ENCODE data around the gene CDH13. TPM values are rescaled to one million over a fixed set of nuclear protein-coding genes. Genes with fewer than 3 reads are reported as not detected.
A peak's percentile ranks its signal among the peaks of the same experiment; 100 is the strongest.

CDH13 gene
- total RNA-seq, 1 experiment from 2014 or later: 36.5 TPM

GRCh38 chr16:83475108-83475507 is 848.3 kb downstream of the CDH13 start:
- DNase-seq (ENCODE audit: low read depth): no peak

DNA sequence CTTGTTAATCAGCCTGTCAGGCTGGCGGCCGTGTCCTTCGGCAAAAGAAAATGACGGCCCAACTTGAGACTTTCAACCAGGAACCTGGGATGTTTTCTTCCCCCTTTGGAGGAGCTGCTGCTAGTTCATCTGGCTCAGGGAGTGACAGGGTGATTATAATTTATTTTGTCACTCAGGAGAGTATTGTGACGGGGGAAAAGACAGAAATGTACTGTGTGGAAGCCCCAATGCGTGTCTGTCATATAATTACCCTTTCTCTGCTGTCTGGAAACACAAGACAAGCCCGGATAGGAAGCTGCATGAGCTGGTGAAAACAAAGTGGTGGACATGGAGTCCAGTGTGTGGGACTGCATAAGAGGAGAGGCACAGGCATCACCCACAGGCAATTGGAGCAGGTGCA is 854.8 kb downstream of the CDH13 start:
- DNase-seq (ENCODE audit: low read depth): no peak

- no peak for DNase-seq (ENCODE audit: low read depth)
Measured at GRCh38 chr16:83482545-83483162, 855.9 kb downstream of the CDH13 start.

- DNase-seq (ENCODE audit: low read depth): no peak
Measured at GRCh38 chr16:83490073-83490472, 863.3 kb downstream of the CDH13 start.

- no peak for DNase-seq (ENCODE audit: low read depth)
Measured at GRCh38 chr16:83494459-83494858, 867.7 kb downstream of the CDH13 start.

DNA sequence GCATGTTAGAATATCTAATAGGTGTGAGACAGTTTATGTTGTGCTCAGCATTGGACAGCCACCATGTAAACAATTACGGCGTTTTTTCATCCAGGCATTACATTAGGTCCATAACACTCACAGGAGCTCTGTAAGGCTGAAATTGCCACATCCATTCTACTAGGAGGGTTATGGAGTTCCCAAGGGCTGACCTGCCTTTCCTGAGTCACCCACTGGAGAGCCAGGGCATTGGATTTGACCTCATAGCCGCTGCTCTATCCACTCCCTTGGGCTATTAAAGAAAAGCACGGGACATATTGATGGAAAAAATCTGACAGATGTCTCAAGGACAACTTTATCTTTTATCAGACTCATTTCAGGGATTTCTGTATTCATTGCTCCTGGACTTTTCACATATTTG is 874.7 kb downstream of the CDH13 start:
- no peak for DNase-seq (ENCODE audit: low read depth)

- DNase-seq (ENCODE audit: low read depth): no peak
Measured at GRCh38 chr16:83508295-83508694, 881.5 kb downstream of the CDH13 start.

GRCh38 chr16:83509316-83509715 is 882.5 kb downstream of the CDH13 start:
- no peak for DNase-seq (ENCODE audit: low read depth)

DNA sequence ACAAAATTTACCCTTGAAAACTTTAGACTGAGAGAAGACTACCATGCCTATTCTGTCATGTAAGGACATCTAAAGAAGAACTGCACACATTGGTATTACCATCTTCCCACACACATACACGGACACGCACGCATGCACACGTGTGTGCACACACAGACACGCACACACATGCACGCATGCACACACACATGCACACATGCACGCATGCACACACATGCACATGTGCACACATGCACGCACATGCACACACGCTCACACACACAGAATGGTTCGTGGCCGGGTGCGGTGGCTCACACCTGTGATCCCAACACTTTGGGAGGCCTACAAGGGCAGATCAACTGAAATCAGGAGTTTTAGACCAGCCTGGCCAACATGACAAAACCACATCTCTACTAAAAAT is 884.1 kb downstream of the CDH13 start:
- no peak for DNase-seq (ENCODE audit: low read depth)

- DNase-seq (ENCODE audit: low read depth): peak; percentile 83
Measured at GRCh38 chr16:83513008-83513755, 886.4 kb downstream of the CDH13 start.

GRCh38 chr16:83515395-83515794 is 888.6 kb downstream of the CDH13 start:
- DNase-seq (ENCODE audit: low read depth): no peak

DNA sequence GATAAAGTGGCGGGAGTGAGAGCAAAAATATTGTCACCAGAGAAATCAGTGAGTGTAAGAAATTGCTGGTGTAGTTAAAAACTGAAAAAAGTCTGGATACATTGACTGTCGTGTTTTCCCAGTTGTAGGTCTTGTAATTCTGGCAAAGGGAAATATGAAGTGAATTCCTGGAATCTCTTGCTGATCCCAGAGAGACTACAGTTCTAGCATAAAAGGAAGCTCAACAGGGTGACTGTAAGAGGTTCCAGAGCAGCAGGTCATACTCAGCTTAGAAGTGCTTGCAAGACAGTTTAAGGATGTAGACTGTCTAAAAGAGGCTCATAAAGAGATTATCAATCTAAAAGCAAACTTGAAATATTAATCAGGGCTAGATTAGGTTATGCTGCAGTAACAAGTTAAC is 890.2 kb downstream of the CDH13 start:
- DNase-seq (ENCODE audit: low read depth): no peak

- no peak for DNase-seq (ENCODE audit: low read depth)
Measured at GRCh38 chr16:83517398-83517797, 890.6 kb downstream of the CDH13 start.

DNA sequence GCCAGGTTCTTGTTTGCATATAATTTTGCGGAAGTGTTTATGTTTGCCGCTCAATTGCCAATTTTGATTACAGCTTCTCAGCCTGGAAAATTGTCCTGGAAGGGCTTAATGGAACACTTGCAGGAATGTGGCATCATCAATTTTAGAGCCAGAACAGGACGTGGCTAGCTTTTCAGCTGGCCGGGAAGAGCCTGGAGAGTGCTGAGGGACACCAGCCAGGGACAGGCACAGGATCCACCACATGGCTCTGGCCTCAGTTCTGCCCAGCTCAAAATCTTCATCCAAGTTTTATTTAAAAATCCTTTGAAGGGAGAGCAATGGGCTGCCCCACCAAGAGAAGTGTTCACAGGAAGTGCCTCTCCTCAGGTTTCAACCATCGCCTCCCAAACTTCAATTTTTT is 893.8 kb downstream of the CDH13 start:
- DNase-seq (ENCODE audit: low read depth): no peak

DNA sequence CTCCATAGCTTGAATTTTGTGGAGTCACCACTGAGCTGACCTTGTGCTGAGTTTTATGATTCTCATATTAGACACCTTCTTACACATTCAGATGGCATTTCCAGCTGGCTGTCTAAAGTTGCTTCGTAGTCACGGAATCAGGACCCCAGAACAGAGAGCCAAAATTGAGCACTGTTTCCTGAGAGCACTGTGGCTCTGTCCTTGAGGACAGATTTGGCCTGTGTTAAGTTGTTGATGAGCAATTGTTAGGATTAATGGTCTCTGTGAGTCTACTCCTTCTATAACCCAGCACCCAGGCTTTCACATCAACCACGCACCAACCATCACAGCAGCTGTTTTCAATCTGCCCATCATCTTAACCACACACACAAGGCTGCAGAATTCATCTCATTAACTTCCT is 903.5 kb downstream of the CDH13 start:
- no peak for DNase-seq (ENCODE audit: low read depth)

GRCh38 chr16:83532634-83533033 is 905.9 kb downstream of the CDH13 start:
- no peak for DNase-seq (ENCODE audit: low read depth)

- peak; percentile 84 for DNase-seq (ENCODE audit: low read depth)
Measured at GRCh38 chr16:83533193-83533592, 906.4 kb downstream of the CDH13 start.

GRCh38 chr16:83538707-83539106 is 911.9 kb downstream of the CDH13 start:
- no peak for DNase-seq (ENCODE audit: low read depth)

DNA sequence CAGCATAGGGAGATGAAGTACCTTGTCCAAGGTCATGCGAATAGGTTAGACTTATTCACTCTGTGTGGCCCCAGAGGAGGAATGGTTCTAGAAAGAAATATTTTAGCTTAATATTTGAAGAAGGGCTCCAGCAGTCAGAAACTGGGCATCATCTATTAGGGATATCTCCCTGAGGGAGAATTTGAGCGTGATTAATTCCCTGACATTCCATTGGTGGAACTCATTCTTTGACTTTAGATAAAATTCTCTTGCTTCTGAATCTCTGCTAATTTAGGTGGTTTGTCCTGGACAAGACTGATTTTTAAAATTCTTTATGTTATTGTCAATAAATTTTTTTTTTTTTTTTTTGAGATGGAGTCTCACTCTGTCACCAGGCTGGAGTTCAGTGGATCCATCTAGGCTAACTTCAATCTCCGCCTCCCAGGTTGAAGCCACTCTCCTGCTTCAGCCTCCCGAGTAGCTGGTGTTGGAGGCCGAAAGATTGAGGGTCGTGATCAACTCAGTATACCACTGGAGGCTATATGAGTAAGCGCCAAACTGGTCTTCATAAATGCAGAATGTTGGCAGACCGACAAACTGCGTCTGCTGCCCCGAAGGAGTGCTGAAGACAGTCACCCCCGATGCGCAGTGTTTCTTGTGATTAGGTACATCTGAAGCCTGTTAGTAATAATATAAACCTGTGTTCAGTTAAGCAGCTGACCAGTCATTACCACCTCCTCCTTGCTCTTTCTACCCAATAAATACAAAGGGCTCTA is 913.1 kb downstream of the CDH13 start:
- no peak for DNase-seq (ENCODE audit: low read depth)

DNA sequence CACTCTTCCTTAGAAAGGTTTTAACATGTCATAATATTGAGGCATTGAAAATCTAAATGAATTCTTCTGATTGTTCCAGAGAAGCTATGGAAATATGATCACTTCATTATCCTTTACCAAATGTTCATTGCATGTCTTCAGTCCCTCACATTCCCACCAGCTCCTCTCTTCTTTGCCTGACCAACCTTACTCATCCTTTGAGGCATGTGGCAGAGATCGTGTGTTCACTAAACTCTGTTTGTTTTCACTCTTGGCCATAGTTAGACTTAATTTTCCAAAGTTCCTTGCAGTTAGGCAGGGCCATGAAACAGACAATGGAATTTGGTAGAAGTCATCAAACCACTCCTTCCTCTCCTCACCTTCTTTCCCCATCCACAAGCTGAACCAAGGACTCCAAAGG is 914.5 kb downstream of the CDH13 start:
- DNase-seq (ENCODE audit: low read depth): no peak

GRCh38 chr16:83542491-83542890 is 915.7 kb downstream of the CDH13 start:
- no peak for DNase-seq (ENCODE audit: low read depth)

DNA sequence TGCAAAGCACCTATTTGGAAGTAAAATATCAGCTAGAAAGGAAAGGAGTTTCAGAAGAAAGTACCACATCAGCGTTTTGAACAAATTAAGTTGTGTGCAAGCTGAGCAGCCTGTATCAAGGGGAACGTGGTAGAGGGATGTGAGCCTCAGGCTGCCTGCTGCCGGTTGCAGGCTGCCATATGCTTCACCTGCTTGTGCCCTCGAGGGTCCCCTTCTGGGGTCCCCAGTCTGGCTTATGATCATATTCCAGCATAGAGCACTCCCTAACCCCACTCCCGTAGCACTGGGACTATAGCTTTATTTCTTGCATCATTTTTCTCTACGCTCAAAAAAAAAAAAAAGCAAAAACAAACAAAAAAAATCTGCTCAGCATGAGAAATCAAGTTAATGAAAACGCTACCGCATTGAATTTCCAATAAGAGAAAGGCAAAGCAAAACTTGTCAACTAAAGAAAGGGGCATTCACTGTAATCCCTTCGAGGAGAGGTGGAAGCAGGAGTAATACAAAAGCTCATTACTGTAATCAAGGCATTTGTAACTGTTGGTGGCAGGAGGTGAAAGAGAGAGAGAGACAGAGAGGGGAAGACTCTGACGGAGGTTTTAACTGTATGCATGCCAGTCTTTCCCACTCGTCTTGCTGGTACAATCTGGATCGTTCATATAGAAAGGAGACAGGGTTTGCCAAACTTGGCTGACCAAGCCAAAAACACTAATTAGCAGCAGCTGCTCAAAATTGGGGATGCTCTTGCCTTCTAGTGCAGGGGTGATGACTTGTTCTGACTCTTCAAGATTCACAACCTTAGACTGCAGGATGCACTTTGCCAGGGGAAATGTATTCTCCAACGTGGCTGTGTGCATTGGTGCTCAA is 922.8 kb downstream of the CDH13 start:
- no peak for DNase-seq (ENCODE audit: low read depth)
